ENCODE results near the gene TOR4A. TPM values are rescaled to one million over a fixed set of nuclear protein-coding genes. Genes with fewer than 3 reads are reported as not detected.

Gene TOR4A
- total and polyA plus RNA-seq, 9 of the 15 experiments (the other 6 are each of a cell fraction or from before 2014, with no cell fraction given) = 3.9 to 49.2 (median 8.8) TPM

DNA sequence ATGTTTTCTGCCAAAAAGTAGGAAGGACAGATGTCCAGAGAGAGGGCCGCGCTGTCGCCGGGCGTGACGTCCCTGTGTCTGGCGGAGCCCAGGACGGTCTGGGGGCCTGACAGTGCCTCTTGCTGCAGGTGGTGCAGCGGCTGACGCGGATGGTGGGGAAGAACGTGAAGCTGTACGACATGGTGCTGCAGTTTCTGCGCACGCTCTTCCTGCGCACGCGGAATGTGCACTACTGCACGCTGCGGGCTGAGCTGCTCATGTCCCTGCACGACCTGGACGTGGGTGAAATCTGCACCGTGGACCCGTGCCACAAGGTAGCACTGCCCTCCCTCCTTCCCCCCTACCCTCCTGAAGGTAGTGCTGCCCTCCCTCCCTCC is 14.6 kb upstream of the TOR4A start (continued):
- TF ChIP-seq TAF7 (tag; IDR thresholded peaks at IDR 0.05) = no peak
- no peak for TF ChIP-seq ZNF436 (CRISPR knock-in tag; IDR thresholded peaks at IDR 0.05)
- TF ChIP-seq, protein P1, sequence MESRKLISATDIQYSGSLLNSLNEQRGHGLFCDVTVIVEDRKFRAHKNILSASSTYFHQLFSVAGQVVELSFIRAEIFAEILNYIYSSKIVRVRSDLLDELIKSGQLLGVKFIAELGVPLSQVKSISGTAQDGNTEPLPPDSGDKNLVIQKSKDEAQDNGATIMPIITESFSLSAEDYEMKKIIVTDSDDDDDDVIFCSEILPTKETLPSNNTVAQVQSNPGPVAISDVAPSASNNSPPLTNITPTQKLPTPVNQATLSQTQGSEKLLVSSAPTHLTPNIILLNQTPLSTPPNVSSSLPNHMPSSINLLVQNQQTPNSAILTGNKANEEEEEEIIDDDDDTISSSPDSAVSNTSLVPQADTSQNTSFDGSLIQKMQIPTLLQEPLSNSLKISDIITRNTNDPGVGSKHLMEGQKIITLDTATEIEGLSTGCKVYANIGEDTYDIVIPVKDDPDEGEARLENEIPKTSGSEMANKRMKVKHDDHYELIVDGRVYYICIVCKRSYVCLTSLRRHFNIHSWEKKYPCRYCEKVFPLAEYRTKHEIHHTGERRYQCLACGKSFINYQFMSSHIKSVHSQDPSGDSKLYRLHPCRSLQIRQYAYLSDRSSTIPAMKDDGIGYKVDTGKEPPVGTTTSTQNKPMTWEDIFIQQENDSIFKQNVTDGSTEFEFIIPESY (CRISPR knock-in tag; IDR thresholded peaks at IDR 0.05) = peak; percentile 66; the same call in 1 of the 2 replicates
- TF ChIP-seq RBFOX2 (IDR thresholded peaks at IDR 0.05; ENCODE audit: low read depth, low read length) = peak; percentile 50

DNA sequence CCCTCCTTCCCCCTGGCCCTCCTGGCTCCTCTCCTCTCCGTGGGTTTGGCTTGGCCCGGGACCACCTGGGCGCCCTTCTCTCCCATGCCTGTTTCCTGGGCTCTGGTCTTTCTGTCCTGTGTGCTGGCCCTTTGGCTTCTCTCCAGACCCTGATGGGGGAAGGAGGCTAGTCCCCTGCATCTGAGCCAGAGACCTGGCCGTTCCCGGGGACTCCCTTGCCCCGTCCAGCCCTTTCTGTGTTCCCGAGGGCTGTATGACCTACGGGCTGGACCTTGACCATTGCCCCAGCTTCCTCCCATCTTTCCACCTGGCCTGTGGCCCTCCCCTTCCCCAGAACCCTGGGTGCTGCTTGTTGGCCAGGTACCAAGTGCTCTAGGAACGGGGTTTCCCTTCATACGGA is 14.0 kb upstream of the TOR4A start:
- in situ Hi-C loops (cut with MboI) = no loop called here
- Histone ChIP-seq H3K4me3 (no peak overlapping the region), H3K9ac (ENCODE audit: insufficient read depth in 1 of 2, low read depth in 2 of 2, low read length in 2 of 2) (peak overlapping the region in 1 of 2 experiments; percentile 10; a peak in 1 of 4 replicates), H3K9me3 (replicated peaks; ENCODE audit: control insufficient read depth, insufficient read depth, low read depth, low read length) (no peaks in the 10 kb centered on the region), H3K9me1 (ENCODE audit: control insufficient read depth, insufficient read depth, low read length) (no peaks in the 10 kb centered on the region), H3K36me3 (ENCODE audit: control insufficient read depth, insufficient read depth, low read length) (peaks cover 59% of the 10 kb centered on the region; the same call in 2 of the 3 replicates), H3K79me2 (ENCODE audit: control insufficient read depth, insufficient read depth, low read length) (peaks cover 6% of the 10 kb centered on the region; the same call in 1 of the 3 replicates), H3K4me2 (ENCODE audit: insufficient read depth, low read length) (no peak overlapping the region), H2AFZ (ENCODE audit: low read depth, low read length) (no peak overlapping the region), H3K27ac (ENCODE audit: extremely low read depth, low read depth, low read length) (no peak overlapping the region), H4K20me1 (replicated peaks; ENCODE audit: control insufficient read depth, insufficient read depth, low read length) (no peaks in the 10 kb centered on the region), H3K27me3 (ENCODE audit: control insufficient read depth in 2 of 2, insufficient read depth in 2 of 2, low read length in 2 of 2) (no peaks in the 10 kb centered on the region), H3K4me1 (replicated peaks in 1 of 2; ENCODE audit: control insufficient read depth in 2 of 2, insufficient read depth in 2 of 2, low read length in 2 of 2) (peaks cover 8 to 38% of the 10 kb centered on the region in 2 experiments; a peak in 4 of 5 replicates)
- ChIA-PET CTCF (ENCODE audit: low intra/inter-chr PET ratio) (no interaction called here), POLR2A (interaction anchor here (1.0 to 1.1 kb wide), 2 partner anchors 14 to 38 kb away, joined by 3 to 4 read pairs; partner anchors contain the start of genes NRARP and TOR4A)
- intact Hi-C loops (cut with micrococcal nuclease) = no loop called here
- no peak for DNase-seq (ENCODE audit: extremely low read depth in 1 of 4, low spot score in 3 of 4)
- BruUV-seq (replicated peaks) = no TSS peak
- no peak for TF ChIP-seq NCOA6 (IDR thresholded peaks at IDR 0.05)
- TF ChIP-seq, protein P2, sequence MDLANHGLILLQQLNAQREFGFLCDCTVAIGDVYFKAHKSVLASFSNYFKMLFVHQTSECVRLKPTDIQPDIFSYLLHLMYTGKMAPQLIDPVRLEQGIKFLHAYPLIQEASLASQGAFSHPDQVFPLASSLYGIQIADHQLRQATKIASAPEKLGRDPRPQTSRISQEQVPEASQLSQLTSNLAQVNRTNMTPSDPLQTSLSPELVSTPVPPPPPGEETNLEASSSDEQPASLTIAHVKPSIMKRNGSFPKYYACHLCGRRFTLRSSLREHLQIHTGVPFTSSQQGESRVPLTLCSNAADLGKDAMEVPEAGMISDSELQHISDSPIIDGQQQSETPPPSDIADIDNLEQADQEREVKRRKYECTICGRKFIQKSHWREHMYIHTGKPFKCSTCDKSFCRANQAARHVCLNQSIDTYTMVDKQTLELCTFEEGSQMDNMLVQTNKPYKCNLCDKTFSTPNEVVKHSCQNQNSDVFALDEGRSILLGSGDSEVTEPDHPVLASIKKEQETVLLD (IDR thresholded peaks at IDR 0.05) = no peak
- TF ChIP-seq, protein P3, sequence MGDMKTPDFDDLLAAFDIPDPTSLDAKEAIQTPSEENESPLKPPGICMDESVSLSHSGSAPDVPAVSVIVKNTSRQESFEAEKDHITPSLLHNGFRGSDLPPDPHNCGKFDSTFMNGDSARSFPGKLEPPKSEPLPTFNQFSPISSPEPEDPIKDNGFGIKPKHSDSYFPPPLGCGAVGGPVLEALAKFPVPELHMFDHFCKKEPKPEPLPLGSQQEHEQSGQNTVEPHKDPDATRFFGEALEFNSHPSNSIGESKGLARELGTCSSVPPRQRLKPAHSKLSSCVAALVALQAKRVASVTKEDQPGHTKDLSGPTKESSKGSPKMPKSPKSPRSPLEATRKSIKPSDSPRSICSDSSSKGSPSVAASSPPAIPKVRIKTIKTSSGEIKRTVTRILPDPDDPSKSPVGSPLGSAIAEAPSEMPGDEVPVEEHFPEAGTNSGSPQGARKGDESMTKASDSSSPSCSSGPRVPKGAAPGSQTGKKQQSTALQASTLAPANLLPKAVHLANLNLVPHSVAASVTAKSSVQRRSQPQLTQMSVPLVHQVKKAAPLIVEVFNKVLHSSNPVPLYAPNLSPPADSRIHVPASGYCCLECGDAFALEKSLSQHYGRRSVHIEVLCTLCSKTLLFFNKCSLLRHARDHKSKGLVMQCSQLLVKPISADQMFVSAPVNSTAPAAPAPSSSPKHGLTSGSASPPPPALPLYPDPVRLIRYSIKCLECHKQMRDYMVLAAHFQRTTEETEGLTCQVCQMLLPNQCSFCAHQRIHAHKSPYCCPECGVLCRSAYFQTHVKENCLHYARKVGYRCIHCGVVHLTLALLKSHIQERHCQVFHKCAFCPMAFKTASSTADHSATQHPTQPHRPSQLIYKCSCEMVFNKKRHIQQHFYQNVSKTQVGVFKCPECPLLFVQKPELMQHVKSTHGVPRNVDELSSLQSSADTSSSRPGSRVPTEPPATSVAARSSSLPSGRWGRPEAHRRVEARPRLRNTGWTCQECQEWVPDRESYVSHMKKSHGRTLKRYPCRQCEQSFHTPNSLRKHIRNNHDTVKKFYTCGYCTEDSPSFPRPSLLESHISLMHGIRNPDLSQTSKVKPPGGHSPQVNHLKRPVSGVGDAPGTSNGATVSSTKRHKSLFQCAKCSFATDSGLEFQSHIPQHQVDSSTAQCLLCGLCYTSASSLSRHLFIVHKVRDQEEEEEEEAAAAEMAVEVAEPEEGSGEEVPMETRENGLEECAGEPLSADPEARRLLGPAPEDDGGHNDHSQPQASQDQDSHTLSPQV (IDR thresholded peaks at IDR 0.05) = no peak
- 0 out of 2 replicates have a peak, but pooled peaks have one; percentile 9 for TF ChIP-seq RBFOX2 (IDR thresholded peaks at IDR 0.05; ENCODE audit: low read depth, low read length)
- ATAC-seq = no peak
- WGBS (ENCODE audit: insufficient coverage, low coverage, missing lambda C conversion rate) = 90% methylated on average over 8 of the region's 10 CpGs
- no peak for FAIRE-seq
